Gastroesophageal sphincter (tissue), 4 donors: ENCODE data around the gene ASTL. TPM values are rescaled to one million over a fixed set of nuclear protein-coding genes. Genes with fewer than 3 reads are reported as not detected.

Experiments
- ATAC-seq: fragments of 150-250 bp; one replicate; pipeline ENCODE4 v1.9.1; 2016; ENCODE audit warnings: mild to moderate bottlenecking, moderate library complexity
- H3K27ac ChIP-seq, 4 donors: fragments of 200-600 bp; sonication (generic) in 3 of 4; 1 replicate in 3 of 4; 2 replicates in 1 of 4; pipeline ENCODE4 v1.5.1; 2016 to 2019
- H3K27me3 ChIP-seq: fragments of 200-600 bp; sonication (generic); one replicate; pipeline ENCODE4 v1.5.1; 2019
- H3K36me3 ChIP-seq, 2 donors: fragments of 200-600 bp; sonication (generic); one replicate each; pipeline ENCODE4 v1.5.1; 2019; ENCODE audit warnings: control low read depth in 1 of 2
- H3K4me1 ChIP-seq, 3 donors: fragments of 200-600 bp; sonication (generic); 1 replicate in 2 of 3; 2 replicates in 1 of 3; pipeline ENCODE4 v1.5.1; 2016 to 2019; ENCODE audit warnings: control low read depth in 2 of 3
- H3K4me3 ChIP-seq, 2 donors: fragments of 200-600 bp; sonication (generic); one replicate each; pipeline ENCODE4 v1.5.1; 2019; ENCODE audit warnings: mild to moderate bottlenecking in 1 of 2, moderate library complexity in 1 of 2
- H3K9me3 ChIP-seq, 3 donors: fragments of 200-600 bp; sonication (generic); one replicate each; pipeline ENCODE4 v1.5.1; 2017 to 2019; ENCODE audit warnings: control low read depth in 2 of 3
- CTCF ChIP-seq, 4 experiments: fragments of 200-600 bp in 2 of 4; fragments of 450-650 bp in 2 of 4; sonication (generic) in 1 of 4; IDR thresholded peaks; one replicate each; pipeline ENCODE4 v1.5.1; 2017 to 2019; ENCODE audit warnings: antibody characterized with exemption in 4 of 4, mild to moderate bottlenecking in 2 of 4, moderate library complexity in 2 of 4
- EP300 ChIP-seq: sonication (generic); formaldehyde crosslinking; IDR thresholded peaks from one replicate; pipeline ENCODE4 v1.6.1; 2017; ENCODE audit warnings: antibody characterized with exemption, mild to moderate bottlenecking
- POLR2A ChIP-seq, 2 donors: fragments of 450-650 bp; IDR thresholded peaks; one replicate each; pipeline ENCODE4 v1.6.1; 2017; ENCODE audit warnings: antibody characterized with exemption in 2 of 2, mild to moderate bottlenecking in 2 of 2, moderate library complexity in 1 of 2
- POLR2AphosphoS5 ChIP-seq: sonication (generic); formaldehyde crosslinking; IDR thresholded peaks from one replicate; pipeline ENCODE4 v1.6.1; 2017; ENCODE audit warnings: antibody characterized with exemption
- WGBS, 2 donors: methylation state at CpG; one replicate each; pipeline ENCODE4 v1.1.5; 2018; ENCODE audit warnings: low coverage in 1 of 2; 5-methylcytosine and 5-hydroxymethylcytosine counted together
- total RNA-seq, 4 donors: library from RNA; depleted of rRNA; stranded (reverse); fragments of >200 nt; gene quantifications; one replicate each; pipeline ENCODE4 v1.1.0, GENCODE V29; 2016

ASTL gene
- total RNA-seq, 4 donors from 2014 or later = not detected

- TF ChIP-seq EP300 = no peak
- TF ChIP-seq POLR2AphosphoS5 = no peak
- TF ChIP-seq CTCF (IDR thresholded peaks at IDR 0.05) = no peak
- TF ChIP-seq POLR2A (IDR thresholded peaks at IDR 0.05) = no peak
- Histone ChIP-seq H3K4me3 (no peak overlapping the region), H3K9me3 (peaks cover 0 to 29% (median 0%) of the 10 kb centered on the region in 3 donors), H3K27me3 (peaks cover 4% of the 10 kb centered on the region), H3K4me1 (no peaks in the 10 kb centered on the region), H3K36me3 (no peaks in the 10 kb centered on the region), H3K27ac (no peak overlapping the region)
- WGBS, 2 donors = 62 to 80% methylated on average over 1 of the region's 6 CpGs
- ATAC-seq = no peak
These were observed 64.1 kb downstream of the ASTL start for GRCh38 chr2:96074156-96074555.

- WGBS, 2 donors = 100% methylated on average over 4 of the region's 7 CpGs; no CpG with 5 or more reads in 1 of the 2 donors
- ATAC-seq = no peak
- no peak overlapping the region for H3K27ac ChIP-seq
- H3K9me3 ChIP-seq = peaks cover 0 to 29% (median 0%) of the 10 kb centered on the region in 3 donors
- H3K27me3 ChIP-seq = peaks cover 4% of the 10 kb centered on the region
- TF ChIP-seq POLR2AphosphoS5 (no peak), POLR2A (IDR thresholded peaks at IDR 0.05) (no peak), CTCF (IDR thresholded peaks at IDR 0.05) (no peak), EP300 (no peak)
- no peak overlapping the region for H3K4me3 ChIP-seq
- H3K4me1 ChIP-seq = no peaks in the 10 kb centered on the region
- no peaks in the 10 kb centered on the region for H3K36me3 ChIP-seq
These were observed 65.0 kb downstream of the ASTL start for GRCh38 chr2:96073170-96073775.

Other genes starting within 250 kb of the ASTL start
- 10 to 100 TPM in 2 of 4 donors, 1 to 10 TPM in 2; 9.0 to 42.6 (median 18.8) TPM for gene ANKRD36C, start 146.7 kb downstream of the ASTL start, total RNA-seq
- gene GPAT2, start 103.6 kb downstream of the ASTL start, total RNA-seq = 1 to 10 TPM; 1.9 to 8.4 (median 3.9) TPM
- gene ADRA2B, start 21.9 kb downstream of the ASTL start, total RNA-seq = 1 to 10 TPM; 1.3 to 4.9 (median 2.1) TPM
- gene DUSP2, start 6.9 kb upstream of the ASTL start, total RNA-seq = 1 to 10 TPM in 1 of 4 donors, under 1 TPM in 2, not detected in 1; 0.23 to 5.4 (median 0.40) TPM
- gene STARD7, start 70.3 kb upstream of the ASTL start, total RNA-seq = 100 to 1,000 TPM in 3 of 4 donors, 10 to 100 TPM in 1; 93.4 to 122 (median 107) TPM
- 10 to 100 TPM; 39.4 to 73.8 (median 43.9) TPM for gene TMEM127, start 127.5 kb upstream of the ASTL start, total RNA-seq
- 100 to 1,000 TPM in 1 of 4 donors, 10 to 100 TPM in 3; 60.7 to 107 (median 84.8) TPM for gene CIAO1, start 127.7 kb upstream of the ASTL start, total RNA-seq
- 100 to 1,000 TPM in 2 of 4 donors, 10 to 100 TPM in 2; 63.4 to 108 (median 98.3) TPM for gene SNRNP200, start 167.0 kb upstream of the ASTL start, total RNA-seq
- gene ITPRIPL1, start 186.8 kb upstream of the ASTL start, total RNA-seq = 1 to 10 TPM in 1 of 4 donors, under 1 TPM in 2, not detected in 1; 0.27 to 1.0 (median 0.89) TPM
- under 1 TPM in 3 of 4 donors, not detected in 1; 0.40 to 0.59 (median 0.54) TPM for gene NCAPH, start 197.3 kb upstream of the ASTL start, total RNA-seq